ENCODE results near the gene CBX1.

DNA sequence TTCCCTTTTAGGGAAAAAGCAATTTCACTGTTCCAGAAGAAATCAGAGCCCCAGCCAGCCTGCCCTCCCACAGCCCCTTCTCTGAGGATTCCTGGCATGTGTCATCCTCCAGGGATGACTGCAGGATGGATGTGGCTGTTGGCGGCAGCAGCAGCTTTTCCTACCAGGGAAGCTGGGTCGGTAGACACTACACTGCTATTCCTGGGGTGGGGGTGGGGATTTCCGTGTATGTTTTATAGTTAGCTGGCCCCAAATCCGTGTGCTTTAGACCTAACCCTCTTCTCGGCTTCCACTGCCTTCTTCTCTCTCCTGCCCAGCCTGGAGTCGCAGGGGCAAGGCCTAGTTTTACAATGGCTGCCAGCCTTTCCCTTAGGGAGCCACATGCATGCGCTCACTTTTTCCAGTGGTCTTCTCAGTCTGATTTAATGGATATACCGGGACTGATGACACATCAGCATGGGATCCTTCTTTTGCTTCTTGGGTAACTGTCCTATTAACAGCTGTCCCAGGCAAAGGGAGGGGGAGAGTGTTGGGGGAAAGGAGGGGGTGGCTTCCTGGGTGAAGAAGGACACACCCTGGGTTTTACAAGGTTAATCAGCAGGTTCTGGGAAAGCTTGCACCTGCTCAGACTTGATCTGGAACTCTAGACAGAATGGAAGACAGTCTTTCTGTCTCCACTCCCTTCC, 55.8 kb downstream of the CBX1 start:
- TF ChIP-seq POLR2AphosphoS5 (IDR thresholded peaks at IDR 0.05; ENCODE audit: low read length) (no peak), FOS (IDR thresholded peaks at IDR 0.05; ENCODE audit: borderline replicate concordance, extremely low read depth, insufficient read length) (no peak), ZBTB11 (CRISPR knock-in tag; IDR thresholded peaks at IDR 0.05) (no peak), POU2F2 (IDR thresholded peaks at IDR 0.05; ENCODE audit: borderline replicate concordance, low read depth, low read length) (no peak), HDAC6 (IDR thresholded peaks at IDR 0.05; ENCODE audit: unreplicated experiment) (no peak), EP300 (IDR thresholded peaks at IDR 0.05; ENCODE audit: borderline replicate concordance in 1 of 2, control insufficient read depth in 1 of 2, low read depth in 2 of 2, low read length in 2 of 2) (no peak), CTCF (IDR thresholded peaks at IDR 0.05 in 2 of 3, conservative IDR thresholded peaks at IDR 0.05 in 1 of 3; ENCODE audit: control insufficient read depth in 2 of 3, extremely low read depth in 1 of 3, insufficient read depth in 1 of 3, low read depth in 3 of 3, low read length in 3 of 3) (no peak), CHD2 (IDR thresholded peaks at IDR 0.05; ENCODE audit: borderline replicate concordance, low read depth, low read length) (no peak), MTA2 (IDR thresholded peaks at IDR 0.05; ENCODE audit: low read depth) (no peak), ASH2L (IDR thresholded peaks at IDR 0.05; ENCODE audit: borderline replicate concordance, low read depth) (no peak), CHD4 (IDR thresholded peaks at IDR 0.05) (no peak), SRF (IDR thresholded peaks at IDR 0.05; ENCODE audit: low read depth in 2 of 2, low read length in 2 of 2) (no peak), ZSCAN29 (IDR thresholded peaks at IDR 0.05) (no peak)
- TF ChIP-seq, protein P1, sequence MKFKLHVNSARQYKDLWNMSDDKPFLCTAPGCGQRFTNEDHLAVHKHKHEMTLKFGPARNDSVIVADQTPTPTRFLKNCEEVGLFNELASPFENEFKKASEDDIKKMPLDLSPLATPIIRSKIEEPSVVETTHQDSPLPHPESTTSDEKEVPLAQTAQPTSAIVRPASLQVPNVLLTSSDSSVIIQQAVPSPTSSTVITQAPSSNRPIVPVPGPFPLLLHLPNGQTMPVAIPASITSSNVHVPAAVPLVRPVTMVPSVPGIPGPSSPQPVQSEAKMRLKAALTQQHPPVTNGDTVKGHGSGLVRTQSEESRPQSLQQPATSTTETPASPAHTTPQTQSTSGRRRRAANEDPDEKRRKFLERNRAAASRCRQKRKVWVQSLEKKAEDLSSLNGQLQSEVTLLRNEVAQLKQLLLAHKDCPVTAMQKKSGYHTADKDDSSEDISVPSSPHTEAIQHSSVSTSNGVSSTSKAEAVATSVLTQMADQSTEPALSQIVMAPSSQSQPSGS (IDR thresholded peaks at IDR 0.05; ENCODE audit: low read length), result no peak
